Liver (tissue), 9 donors: ENCODE data around the gene JAM3. TPM values are rescaled to one million over a fixed set of nuclear protein-coding genes. Genes with fewer than 3 reads are reported as not detected.

ENCODE experiments used
- DNase-seq: peaks from one replicate; pipeline ENCODE4 v3.0.0-alpha.2; 2017; ENCODE audit warnings: low spot score
- H3K27ac ChIP-seq, 2 donors: one replicate each; pipeline ENCODE4 v1.7.0; 2013; ENCODE audit warnings: inconsistent platforms in 2 of 2, low read length in 2 of 2, control low read depth in 1 of 2, low read depth in 1 of 2, mild to moderate bottlenecking in 1 of 2
- H3K27me3 ChIP-seq, 4 donors: one replicate each; pipeline versions ENCODE4 v1.6.1 to v1.7.0; 2013; ENCODE audit warnings: low read length in 3 of 4, inconsistent platforms in 1 of 4, mild to moderate bottlenecking in 1 of 4, moderate library complexity in 1 of 4; ENCODE audit not compliant: control insufficient read depth in 4 of 4, insufficient read depth in 4 of 4
- H3K36me3 ChIP-seq, 4 donors: one replicate each; pipeline versions ENCODE4 v1.6.1 to v1.7.0; 2013; ENCODE audit warnings: low read length in 3 of 4, mild to moderate bottlenecking in 3 of 4, low read depth in 1 of 4, moderate library complexity in 1 of 4; ENCODE audit not compliant: control insufficient read depth in 4 of 4, insufficient read depth in 3 of 4
- H3K4me1 ChIP-seq, 4 donors: one replicate each; pipeline versions ENCODE4 v1.6.1 to v1.7.0; 2013; ENCODE audit warnings: low read length in 3 of 4, mild to moderate bottlenecking in 3 of 4, moderate library complexity in 1 of 4; ENCODE audit not compliant: control insufficient read depth in 4 of 4, insufficient read depth in 4 of 4
- H3K4me3 ChIP-seq, 3 donors: one replicate each; pipeline versions ENCODE4 v1.6.1 to v1.7.0; 2013; ENCODE audit warnings: low read length in 3 of 3, control low read depth in 1 of 3, low read depth in 1 of 3, mild to moderate bottlenecking in 1 of 3
- H3K9ac ChIP-seq, 2 donors: one replicate each; pipeline ENCODE4 v1.7.0; 2013; ENCODE audit warnings: low read length in 2 of 2, mild to moderate bottlenecking in 2 of 2, moderate library complexity in 2 of 2, control low read depth in 1 of 2, low read depth in 1 of 2
- H3K9me3 ChIP-seq, 4 donors: one replicate each; pipeline versions ENCODE4 v1.6.1 to v1.7.0; 2013; ENCODE audit warnings: low read length in 3 of 4; ENCODE audit not compliant: control insufficient read depth in 4 of 4
- FOXA1 ChIP-seq: IDR thresholded peaks from 2 replicates; pipeline ENCODE4 v1.6.1; 2016; ENCODE audit warnings: antibody characterized with exemption
- HNF4A ChIP-seq, 2 donors: conservative IDR thresholded peaks; 2 replicates each; pipeline ENCODE4 v1.6.1; 2016; ENCODE audit warnings: antibody characterized with exemption in 2 of 2, mild to moderate bottlenecking in 2 of 2
- JUND ChIP-seq, 2 donors: IDR thresholded peaks; 2 replicates each; pipeline ENCODE4 v1.6.1; 2016; ENCODE audit warnings: antibody characterized with exemption in 2 of 2
- RAD21 ChIP-seq, 2 donors: IDR thresholded peaks; 2 replicates each; pipeline ENCODE4 v1.6.1; 2016; ENCODE audit warnings: antibody characterized with exemption in 2 of 2, mild to moderate bottlenecking in 2 of 2
- YY1 ChIP-seq: IDR thresholded peaks from 2 replicates; pipeline ENCODE4 v1.6.1; 2016; ENCODE audit warnings: antibody characterized with exemption, mild to moderate bottlenecking
- WGBS: extraction: QIAGEN DNeasy Blood & Tissue Kit; methylation state at CpG from one replicate; pipeline ENCODE4 v1.1.7; 2013; 5-methylcytosine and 5-hydroxymethylcytosine counted together
- polyA plus RNA-seq, 2 donors: library from polyadenylated mRNA; stranded (reverse) in 1 of 2; unstranded in 1 of 2; fragments of 200-250 nt in 1 of 2; fragments of >200 nt in 1 of 2; fragmentation: Nextera tagmentation in 1 of 2; extraction: Ambion mirVana in 1 of 2; gene quantifications; one replicate each; pipeline versions ENCODE4 v1.2.1 to v1.2.3, GENCODE V29; 2013 to 2015
- total RNA-seq, 2 donors: library from RNA; depleted of rRNA; stranded (reverse); fragments of >200 nt; gene quantifications; one replicate each; pipeline ENCODE4 v1.2.3, GENCODE V29; 2014
- TF ChIP-seq, protein P1 (sequence below): IDR thresholded peaks from 2 replicates; pipeline ENCODE4 v1.6.1; 2016; ENCODE audit warnings: antibody characterized with exemption
- TF ChIP-seq, protein P2 (sequence below): fragments of 150-350 bp; IDR thresholded peaks from 2 replicates; pipeline ENCODE4 v1.5.1; 2017; ENCODE audit warnings: improper control_type of control experiment, low read depth, low read length; ENCODE audit not compliant: missing input control
- TF ChIP-seq, protein P3 (sequence below): IDR thresholded peaks from 2 replicates; pipeline ENCODE4 v1.6.1; 2016; ENCODE audit warnings: antibody characterized with exemption
- TF ChIP-seq, protein P4 (sequence below): IDR thresholded peaks from 2 replicates; pipeline ENCODE4 v1.6.1; 2016; ENCODE audit warnings: antibody characterized with exemption
- TF ChIP-seq, protein P5 (sequence below): IDR thresholded peaks from 2 replicates; pipeline ENCODE4 v1.6.1; 2016; ENCODE audit warnings: antibody characterized with exemption, mild to moderate bottlenecking
- donor health status: healthy.
- donor health status: healthy.
- donor health status: healthy.
- donor health status: healthy.
- donor health status: healthy.

Gene JAM3
- total and polyA plus RNA-seq, 4 donors = 1.6 to 4.3 (median 2.1) TPM

DNA sequence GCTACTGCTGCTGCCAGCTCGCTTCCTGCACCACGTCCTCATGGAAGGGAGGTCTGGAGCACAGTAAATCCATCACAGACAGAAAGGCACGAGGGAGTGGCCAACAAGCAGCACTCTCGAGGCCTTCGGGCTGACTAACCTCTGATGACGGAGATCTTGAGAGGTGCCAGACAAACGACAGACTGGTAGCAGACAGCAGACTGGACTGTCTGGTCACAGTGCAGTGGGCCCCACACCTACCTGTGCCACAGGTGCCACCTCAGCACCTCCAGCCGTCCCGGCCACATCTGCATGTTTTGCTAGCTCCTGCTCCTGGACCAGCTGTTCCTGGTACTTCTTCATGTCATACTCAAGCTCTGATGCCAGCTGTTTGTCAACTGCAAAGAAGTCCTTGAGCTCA, 90.8 kb downstream of the JAM3 start:
- no peak for DNase-seq
- 97% methylated on average over 9 of the region's 9 CpGs for WGBS
- Histone ChIP-seq H3K9me3 (no peaks in the 10 kb centered on the region), H3K4me3 (no peak overlapping the region), H3K27ac (no peak overlapping the region), H3K9ac (no peak overlapping the region), H3K4me1 (no peaks in the 10 kb centered on the region), H3K36me3 (peaks cover 13 to 80% (median 50%) of the 10 kb centered on the region in 4 donors), H3K27me3 (no peaks in the 10 kb centered on the region)
- TF ChIP-seq YY1 = no peak

DNA sequence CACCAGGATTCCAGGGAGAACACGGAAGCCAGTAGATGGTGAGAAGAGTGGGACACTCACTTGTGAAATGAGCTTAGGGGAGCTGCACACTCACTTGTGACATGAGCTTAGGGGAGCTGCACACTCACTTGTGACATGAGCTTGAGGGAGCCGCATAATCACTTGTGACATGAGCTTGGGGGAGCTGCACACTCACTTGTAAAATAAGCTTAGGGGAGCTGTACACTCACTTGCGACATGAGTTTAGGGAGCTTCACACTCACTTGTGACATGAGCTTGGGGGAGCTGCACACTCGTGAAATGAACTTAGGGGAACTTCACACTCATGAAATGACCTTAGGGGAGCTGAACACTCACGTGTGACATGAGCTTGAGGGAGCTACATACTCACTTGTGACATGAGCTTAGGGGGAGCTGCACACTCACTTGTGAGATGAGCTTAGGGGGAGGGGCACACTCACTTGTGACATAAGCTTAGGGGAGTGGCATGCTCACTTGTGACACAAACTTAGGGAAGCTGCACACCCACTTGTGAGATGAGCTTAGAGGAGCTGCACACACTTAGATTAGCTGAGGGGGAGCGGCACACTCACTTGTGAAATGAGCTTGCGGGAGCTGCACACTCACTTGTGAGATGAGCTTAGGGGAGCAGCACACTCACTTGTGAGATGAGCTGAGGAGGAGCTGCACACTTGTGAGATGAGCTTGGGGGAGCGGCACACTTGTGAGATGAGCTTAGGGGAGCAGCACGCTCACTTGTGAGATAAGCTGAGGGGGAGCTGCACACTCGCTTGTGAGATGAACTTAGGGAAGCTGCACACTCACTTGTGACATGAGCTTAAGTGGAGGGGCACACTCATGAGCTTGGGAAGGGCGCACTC, 95.9 kb downstream of the JAM3 start:
- H3K9ac ChIP-seq = no peak overlapping the region
- peaks cover 9 to 62% (median 44%) of the 10 kb centered on the region in 4 donors for H3K36me3 ChIP-seq
- TF ChIP-seq JUND (IDR thresholded peaks at IDR 0.05) (no peak), FOXA1 (no peak), HNF4A (conservative IDR thresholded peaks at IDR 0.05) (no peak), RAD21 (IDR thresholded peaks at IDR 0.05) (no peak)
- TF ChIP-seq, protein P1, sequence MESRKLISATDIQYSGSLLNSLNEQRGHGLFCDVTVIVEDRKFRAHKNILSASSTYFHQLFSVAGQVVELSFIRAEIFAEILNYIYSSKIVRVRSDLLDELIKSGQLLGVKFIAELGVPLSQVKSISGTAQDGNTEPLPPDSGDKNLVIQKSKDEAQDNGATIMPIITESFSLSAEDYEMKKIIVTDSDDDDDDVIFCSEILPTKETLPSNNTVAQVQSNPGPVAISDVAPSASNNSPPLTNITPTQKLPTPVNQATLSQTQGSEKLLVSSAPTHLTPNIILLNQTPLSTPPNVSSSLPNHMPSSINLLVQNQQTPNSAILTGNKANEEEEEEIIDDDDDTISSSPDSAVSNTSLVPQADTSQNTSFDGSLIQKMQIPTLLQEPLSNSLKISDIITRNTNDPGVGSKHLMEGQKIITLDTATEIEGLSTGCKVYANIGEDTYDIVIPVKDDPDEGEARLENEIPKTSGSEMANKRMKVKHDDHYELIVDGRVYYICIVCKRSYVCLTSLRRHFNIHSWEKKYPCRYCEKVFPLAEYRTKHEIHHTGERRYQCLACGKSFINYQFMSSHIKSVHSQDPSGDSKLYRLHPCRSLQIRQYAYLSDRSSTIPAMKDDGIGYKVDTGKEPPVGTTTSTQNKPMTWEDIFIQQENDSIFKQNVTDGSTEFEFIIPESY = no peak
- TF ChIP-seq, protein P2, sequence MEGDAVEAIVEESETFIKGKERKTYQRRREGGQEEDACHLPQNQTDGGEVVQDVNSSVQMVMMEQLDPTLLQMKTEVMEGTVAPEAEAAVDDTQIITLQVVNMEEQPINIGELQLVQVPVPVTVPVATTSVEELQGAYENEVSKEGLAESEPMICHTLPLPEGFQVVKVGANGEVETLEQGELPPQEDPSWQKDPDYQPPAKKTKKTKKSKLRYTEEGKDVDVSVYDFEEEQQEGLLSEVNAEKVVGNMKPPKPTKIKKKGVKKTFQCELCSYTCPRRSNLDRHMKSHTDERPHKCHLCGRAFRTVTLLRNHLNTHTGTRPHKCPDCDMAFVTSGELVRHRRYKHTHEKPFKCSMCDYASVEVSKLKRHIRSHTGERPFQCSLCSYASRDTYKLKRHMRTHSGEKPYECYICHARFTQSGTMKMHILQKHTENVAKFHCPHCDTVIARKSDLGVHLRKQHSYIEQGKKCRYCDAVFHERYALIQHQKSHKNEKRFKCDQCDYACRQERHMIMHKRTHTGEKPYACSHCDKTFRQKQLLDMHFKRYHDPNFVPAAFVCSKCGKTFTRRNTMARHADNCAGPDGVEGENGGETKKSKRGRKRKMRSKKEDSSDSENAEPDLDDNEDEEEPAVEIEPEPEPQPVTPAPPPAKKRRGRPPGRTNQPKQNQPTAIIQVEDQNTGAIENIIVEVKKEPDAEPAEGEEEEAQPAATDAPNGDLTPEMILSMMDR = no peak
- TF ChIP-seq, protein P3, sequence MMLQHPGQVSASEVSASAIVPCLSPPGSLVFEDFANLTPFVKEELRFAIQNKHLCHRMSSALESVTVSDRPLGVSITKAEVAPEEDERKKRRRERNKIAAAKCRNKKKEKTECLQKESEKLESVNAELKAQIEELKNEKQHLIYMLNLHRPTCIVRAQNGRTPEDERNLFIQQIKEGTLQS = no peak
- TF ChIP-seq, protein P4, sequence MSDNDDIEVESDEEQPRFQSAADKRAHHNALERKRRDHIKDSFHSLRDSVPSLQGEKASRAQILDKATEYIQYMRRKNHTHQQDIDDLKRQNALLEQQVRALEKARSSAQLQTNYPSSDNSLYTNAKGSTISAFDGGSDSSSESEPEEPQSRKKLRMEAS = no peak
- TF ChIP-seq, protein P5, sequence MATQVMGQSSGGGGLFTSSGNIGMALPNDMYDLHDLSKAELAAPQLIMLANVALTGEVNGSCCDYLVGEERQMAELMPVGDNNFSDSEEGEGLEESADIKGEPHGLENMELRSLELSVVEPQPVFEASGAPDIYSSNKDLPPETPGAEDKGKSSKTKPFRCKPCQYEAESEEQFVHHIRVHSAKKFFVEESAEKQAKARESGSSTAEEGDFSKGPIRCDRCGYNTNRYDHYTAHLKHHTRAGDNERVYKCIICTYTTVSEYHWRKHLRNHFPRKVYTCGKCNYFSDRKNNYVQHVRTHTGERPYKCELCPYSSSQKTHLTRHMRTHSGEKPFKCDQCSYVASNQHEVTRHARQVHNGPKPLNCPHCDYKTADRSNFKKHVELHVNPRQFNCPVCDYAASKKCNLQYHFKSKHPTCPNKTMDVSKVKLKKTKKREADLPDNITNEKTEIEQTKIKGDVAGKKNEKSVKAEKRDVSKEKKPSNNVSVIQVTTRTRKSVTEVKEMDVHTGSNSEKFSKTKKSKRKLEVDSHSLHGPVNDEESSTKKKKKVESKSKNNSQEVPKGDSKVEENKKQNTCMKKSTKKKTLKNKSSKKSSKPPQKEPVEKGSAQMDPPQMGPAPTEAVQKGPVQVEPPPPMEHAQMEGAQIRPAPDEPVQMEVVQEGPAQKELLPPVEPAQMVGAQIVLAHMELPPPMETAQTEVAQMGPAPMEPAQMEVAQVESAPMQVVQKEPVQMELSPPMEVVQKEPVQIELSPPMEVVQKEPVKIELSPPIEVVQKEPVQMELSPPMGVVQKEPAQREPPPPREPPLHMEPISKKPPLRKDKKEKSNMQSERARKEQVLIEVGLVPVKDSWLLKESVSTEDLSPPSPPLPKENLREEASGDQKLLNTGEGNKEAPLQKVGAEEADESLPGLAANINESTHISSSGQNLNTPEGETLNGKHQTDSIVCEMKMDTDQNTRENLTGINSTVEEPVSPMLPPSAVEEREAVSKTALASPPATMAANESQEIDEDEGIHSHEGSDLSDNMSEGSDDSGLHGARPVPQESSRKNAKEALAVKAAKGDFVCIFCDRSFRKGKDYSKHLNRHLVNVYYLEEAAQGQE = no peak
- no peak overlapping the region for H3K27ac ChIP-seq
- DNase-seq = no peak
- H3K4me3 ChIP-seq = no peak overlapping the region
- H3K27me3 ChIP-seq = no peaks in the 10 kb centered on the region
- H3K4me1 ChIP-seq = peaks cover 0 to 2% (median under 1%) of the 10 kb centered on the region in 4 donors
- 98% methylated on average over 11 of the region's 11 CpGs for WGBS
- no peaks in the 10 kb centered on the region for H3K9me3 ChIP-seq
